ENCODE measurements around the gene CDS2.
"Not testable (repeated sequence)": the region's sequence is repeated elsewhere in the genome, so short reads cannot be mapped to it uniquely, and the experiment has no call there.

Gene CDS2

GRCh38 chr20:5099909-5100308 lies 26.9 kb upstream of the CDS2 start:
- H3K4me1 ChIP-seq (ENCODE audit: control extremely low read depth in 1 of 4, control insufficient read depth in 4 of 4, insufficient read depth in 4 of 4, low read length in 3 of 4); POLR2A ChIA-PET; H3K27me3 ChIP-seq (replicated peaks in 2 of 5; ENCODE audit: control insufficient read depth in 4 of 5, insufficient read depth in 5 of 5, low read length in 4 of 5); DNase-seq; H3K9me3 ChIP-seq (ENCODE audit: control extremely low read depth in 1 of 5, control insufficient read depth in 4 of 5, insufficient read depth in 2 of 5, low read depth in 1 of 5, low read length in 4 of 5); H3K4me3 ChIP-seq (ENCODE audit: control insufficient read depth in 1 of 7, extremely low read depth in 1 of 7, insufficient read depth in 4 of 7, low read depth in 2 of 7, low read length in 6 of 7); H3K27ac ChIP-seq (ENCODE audit: insufficient read depth in 1 of 2, low read depth in 1 of 2, low read length in 2 of 2, poor library complexity in 1 of 2, severe bottlenecking in 2 of 2): not testable (repeated sequence)
- 100% methylated on average over 3 of the region's 3 CpGs for WGBS (ENCODE audit: insufficient coverage)
- H3K36me3 ChIP-seq (ENCODE audit: control insufficient read depth in 4 of 4, insufficient read depth in 4 of 4, low read length in 3 of 4): peaks cover 32 to 54% (median 41%) of the 10 kb centered on the region in 4 experiments
- CTCF ChIA-PET: interaction anchor here (0.8 to 3.8 kb wide), 15 partner anchors 9 to 360 kb away, joined by 3 to 16 read pairs (median 6); no protein-coding TSS in a partner anchor

GRCh38 chr20:5100684-5101347 lies 26.0 kb upstream of the CDS2 start:
- POLR2A ChIA-PET: no interaction called here
- Histone ChIP-seq H3K27ac (ENCODE audit: insufficient read depth in 1 of 2, low read depth in 1 of 2, low read length in 2 of 2, poor library complexity in 1 of 2, severe bottlenecking in 2 of 2) (peak overlapping the region in 1 of 2 experiments; percentile 6), H3K27me3 (replicated peaks in 2 of 5; ENCODE audit: control insufficient read depth in 4 of 5, insufficient read depth in 5 of 5, low read length in 4 of 5) (no peaks in the 10 kb centered on the region), H3K9me3 (ENCODE audit: control extremely low read depth in 1 of 5, control insufficient read depth in 4 of 5, insufficient read depth in 2 of 5, low read depth in 1 of 5, low read length in 4 of 5) (no peaks in the 10 kb centered on the region), H3K4me3 (ENCODE audit: control insufficient read depth in 1 of 7, extremely low read depth in 1 of 7, insufficient read depth in 4 of 7, low read depth in 2 of 7, low read length in 6 of 7) (no peak overlapping the region), H3K4me1 (ENCODE audit: control extremely low read depth in 1 of 4, control insufficient read depth in 4 of 4, insufficient read depth in 4 of 4, low read length in 3 of 4) (no peaks in the 10 kb centered on the region), H3K36me3 (ENCODE audit: control insufficient read depth in 4 of 4, insufficient read depth in 4 of 4, low read length in 3 of 4) (peaks cover 32 to 62% (median 48%) of the 10 kb centered on the region in 4 experiments)
- DNase-seq: peak; percentile 65 to 76 (median 68)
- CTCF ChIA-PET: interaction anchor here (0.7 to 3.8 kb wide), 30 partner anchors 10 to 376 kb away, joined by 3 to 16 read pairs (median 5); partner anchors contain the start of gene CDS2
- WGBS (ENCODE audit: insufficient coverage): 23% methylated on average over 5 of the region's 9 CpGs

DNA sequence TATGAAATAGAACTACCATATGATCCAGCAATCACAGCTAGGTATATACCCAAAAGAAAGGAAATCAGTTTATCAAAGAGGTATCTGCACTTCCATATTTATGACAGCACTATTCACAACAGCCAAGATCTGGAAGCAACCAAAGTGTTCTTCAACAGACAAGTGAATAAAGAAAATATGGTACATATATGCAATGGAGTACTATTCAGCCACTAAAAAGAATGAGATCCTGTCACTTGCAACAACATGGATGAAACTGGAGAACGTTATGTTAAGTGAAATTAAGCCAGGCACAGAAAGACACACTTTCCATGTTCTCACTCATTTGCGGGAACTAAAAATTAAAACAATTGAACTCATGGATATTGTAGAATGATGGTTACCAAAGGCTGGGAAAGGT lies 22.3 kb upstream of the CDS2 start:
- H3K9me3 ChIP-seq (ENCODE audit: control extremely low read depth in 1 of 5, control insufficient read depth in 4 of 5, insufficient read depth in 2 of 5, low read depth in 1 of 5, low read length in 4 of 5): no peaks in the 10 kb centered on the region
- H3K4me1 ChIP-seq (ENCODE audit: control extremely low read depth in 1 of 4, control insufficient read depth in 4 of 4, insufficient read depth in 4 of 4, low read length in 3 of 4): no peaks in the 10 kb centered on the region
- DNase-seq: no peak
- ChIA-PET CTCF (interaction anchor here (1.1 kb wide), 1 partner anchor 20 kb away, joined by 3 read pairs; no protein-coding TSS in a partner anchor), POLR2A (interaction anchor here (0.5 kb wide), 1 partner anchor 70 kb away, joined by 3 read pairs; no protein-coding TSS in a partner anchor)
- no peak overlapping the region for H3K4me3 ChIP-seq (ENCODE audit: control insufficient read depth in 1 of 7, extremely low read depth in 1 of 7, insufficient read depth in 4 of 7, low read depth in 2 of 7, low read length in 6 of 7)
- H3K36me3 ChIP-seq (ENCODE audit: control insufficient read depth in 4 of 4, insufficient read depth in 4 of 4, low read length in 3 of 4): peaks cover 21 to 70% (median 45%) of the 10 kb centered on the region in 4 experiments
- no peaks in the 10 kb centered on the region for H3K27me3 ChIP-seq (replicated peaks in 2 of 5; ENCODE audit: control insufficient read depth in 4 of 5, insufficient read depth in 5 of 5, low read length in 4 of 5)
- no CpG with 5 or more reads among the region's 2 CpGs for WGBS (ENCODE audit: insufficient coverage)
- H3K27ac ChIP-seq (ENCODE audit: insufficient read depth in 1 of 2, low read depth in 1 of 2, low read length in 2 of 2, poor library complexity in 1 of 2, severe bottlenecking in 2 of 2): no peak overlapping the region

DNA sequence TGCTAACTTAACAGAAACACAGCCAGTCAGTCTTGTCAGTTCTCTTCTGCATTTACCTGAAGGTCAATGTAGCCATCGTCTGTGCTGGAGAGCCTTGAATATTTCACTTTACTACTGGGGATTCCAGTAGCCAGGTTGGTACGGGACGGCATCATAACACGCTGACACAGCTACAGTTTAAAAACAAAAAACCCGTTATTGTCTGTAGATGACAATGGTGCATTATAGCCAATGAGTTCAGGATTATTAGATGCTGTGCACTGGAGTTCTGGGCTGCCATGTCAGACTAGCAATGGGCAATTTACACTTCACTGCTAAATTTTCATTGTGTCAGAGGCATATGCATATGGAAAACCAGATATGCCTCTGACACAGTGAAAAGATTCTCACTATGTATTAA lies 17.5 kb upstream of the CDS2 start:
- H3K27ac ChIP-seq (ENCODE audit: insufficient read depth in 1 of 2, low read depth in 1 of 2, low read length in 2 of 2, poor library complexity in 1 of 2, severe bottlenecking in 2 of 2): no peak overlapping the region
- DNase-seq: no peak
- peaks cover 8 to 20% (median 12%) of the 10 kb centered on the region in 4 experiments for H3K4me1 ChIP-seq (ENCODE audit: control extremely low read depth in 1 of 4, control insufficient read depth in 4 of 4, insufficient read depth in 4 of 4, low read length in 3 of 4)
- ChIA-PET POLR2A (no interaction called here), CTCF (no interaction called here)
- H3K9me3 ChIP-seq (ENCODE audit: control extremely low read depth in 1 of 5, control insufficient read depth in 4 of 5, insufficient read depth in 2 of 5, low read depth in 1 of 5, low read length in 4 of 5): no peaks in the 10 kb centered on the region
- H3K4me3 ChIP-seq (ENCODE audit: control insufficient read depth in 1 of 7, extremely low read depth in 1 of 7, insufficient read depth in 4 of 7, low read depth in 2 of 7, low read length in 6 of 7): no peak overlapping the region
- peaks cover 8 to 58% (median 36%) of the 10 kb centered on the region in 4 experiments for H3K36me3 ChIP-seq (ENCODE audit: control insufficient read depth in 4 of 4, insufficient read depth in 4 of 4, low read length in 3 of 4)
- no peaks in the 10 kb centered on the region for H3K27me3 ChIP-seq (replicated peaks in 2 of 5; ENCODE audit: control insufficient read depth in 4 of 5, insufficient read depth in 5 of 5, low read length in 4 of 5)
- 100% methylated on average over 1 of the region's 5 CpGs for WGBS (ENCODE audit: insufficient coverage)

- Histone ChIP-seq H3K36me3 (ENCODE audit: control insufficient read depth in 4 of 4, insufficient read depth in 4 of 4, low read length in 3 of 4) (peaks cover 4 to 63% (median 30%) of the 10 kb centered on the region in 4 experiments), H3K27ac (ENCODE audit: insufficient read depth in 1 of 2, low read depth in 1 of 2, low read length in 2 of 2, poor library complexity in 1 of 2, severe bottlenecking in 2 of 2) (peak overlapping the region; percentile 88 to 95), H3K9me3 (ENCODE audit: control extremely low read depth in 1 of 5, control insufficient read depth in 4 of 5, insufficient read depth in 2 of 5, low read depth in 1 of 5, low read length in 4 of 5) (no peaks in the 10 kb centered on the region), H3K27me3 (replicated peaks in 2 of 5; ENCODE audit: control insufficient read depth in 4 of 5, insufficient read depth in 5 of 5, low read length in 4 of 5) (no peaks in the 10 kb centered on the region), H3K4me3 (ENCODE audit: control insufficient read depth in 1 of 7, extremely low read depth in 1 of 7, insufficient read depth in 4 of 7, low read depth in 2 of 7, low read length in 6 of 7) (peak overlapping the region; percentile 70 to 100 (median 95)), H3K4me1 (ENCODE audit: control extremely low read depth in 1 of 4, control insufficient read depth in 4 of 4, insufficient read depth in 4 of 4, low read length in 3 of 4) (peaks cover 17 to 52% (median 28%) of the 10 kb centered on the region in 4 experiments)
- WGBS (ENCODE audit: insufficient coverage): 40% methylated on average over 2 of the region's 3 CpGs
- DNase-seq: no peak
- ChIA-PET POLR2A (no interaction called here), CTCF (interaction anchor here (2.0 kb wide), 1 partner anchor 69 kb away, joined by 9 read pairs; no protein-coding TSS in a partner anchor)
Measured at GRCh38 chr20:5113615-5113986, 13.2 kb upstream of the CDS2 start.

DNA sequence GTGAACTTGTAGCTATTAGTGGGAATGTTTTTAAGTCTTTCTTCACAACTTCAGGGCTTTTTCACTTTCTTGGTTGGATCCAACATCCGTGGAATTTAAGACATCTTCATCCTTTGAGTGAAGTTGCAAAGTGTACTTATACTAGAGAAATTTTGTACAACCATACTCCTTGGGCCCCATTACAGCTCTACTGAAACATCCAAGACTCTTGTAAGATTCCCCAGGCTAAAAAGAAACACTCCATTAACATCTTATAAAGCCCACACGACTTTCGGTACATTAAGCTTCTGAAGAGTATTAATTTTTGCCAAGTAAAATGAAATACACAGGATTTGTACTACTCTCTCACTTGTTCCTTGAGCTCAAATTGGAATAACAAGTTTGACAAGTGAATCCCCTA lies 12.4 kb upstream of the CDS2 start:
- H3K9me3 ChIP-seq (ENCODE audit: control extremely low read depth in 1 of 5, control insufficient read depth in 4 of 5, insufficient read depth in 2 of 5, low read depth in 1 of 5, low read length in 4 of 5): no peaks in the 10 kb centered on the region
- peaks cover 25 to 52% (median 34%) of the 10 kb centered on the region in 4 experiments for H3K4me1 ChIP-seq (ENCODE audit: control extremely low read depth in 1 of 4, control insufficient read depth in 4 of 4, insufficient read depth in 4 of 4, low read length in 3 of 4)
- peaks cover 4 to 56% (median 25%) of the 10 kb centered on the region in 4 experiments for H3K36me3 ChIP-seq (ENCODE audit: control insufficient read depth in 4 of 4, insufficient read depth in 4 of 4, low read length in 3 of 4)
- DNase-seq: no peak
- H3K27me3 ChIP-seq (replicated peaks in 2 of 5; ENCODE audit: control insufficient read depth in 4 of 5, insufficient read depth in 5 of 5, low read length in 4 of 5): no peaks in the 10 kb centered on the region
- no peak overlapping the region for H3K4me3 ChIP-seq (ENCODE audit: control insufficient read depth in 1 of 7, extremely low read depth in 1 of 7, insufficient read depth in 4 of 7, low read depth in 2 of 7, low read length in 6 of 7)
- no CpG with 5 or more reads among the region's 3 CpGs for WGBS (ENCODE audit: insufficient coverage)
- ChIA-PET POLR2A (no interaction called here), CTCF (interaction anchor here (1.4 to 2.0 kb wide), 3 partner anchors 68 to 109 kb away, joined by 5 to 9 read pairs (median 6); no protein-coding TSS in a partner anchor)
- H3K27ac ChIP-seq (ENCODE audit: insufficient read depth in 1 of 2, low read depth in 1 of 2, low read length in 2 of 2, poor library complexity in 1 of 2, severe bottlenecking in 2 of 2): peak overlapping the region; percentile 22 to 95

DNA sequence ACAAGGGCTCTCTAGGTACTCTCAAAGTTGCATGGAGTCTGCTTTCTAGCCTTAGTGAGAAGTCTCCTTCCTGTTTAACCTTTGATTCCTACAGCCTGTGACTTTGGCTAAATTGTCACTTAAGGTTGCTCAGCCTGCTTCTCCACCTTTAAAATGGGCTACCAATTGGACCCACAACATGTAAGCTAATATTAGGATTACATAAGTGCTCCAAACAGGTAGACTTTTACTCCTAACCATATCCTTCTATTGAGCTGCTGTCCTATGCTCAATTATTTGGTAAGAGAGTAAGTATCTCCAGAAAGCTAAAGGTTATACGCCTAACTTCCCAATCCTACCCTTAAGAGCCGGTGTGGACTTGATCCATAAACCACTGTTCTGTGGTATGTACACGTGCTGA lies 9.9 kb upstream of the CDS2 start:
- WGBS (ENCODE audit: insufficient coverage): 94% methylated on average over 3 of the region's 3 CpGs
- peaks cover 4 to 46% (median 16%) of the 10 kb centered on the region in 4 experiments for H3K36me3 ChIP-seq (ENCODE audit: control insufficient read depth in 4 of 4, insufficient read depth in 4 of 4, low read length in 3 of 4)
- H3K9me3 ChIP-seq (ENCODE audit: control extremely low read depth in 1 of 5, control insufficient read depth in 4 of 5, insufficient read depth in 2 of 5, low read depth in 1 of 5, low read length in 4 of 5): no peaks in the 10 kb centered on the region
- H3K27me3 ChIP-seq (replicated peaks in 2 of 5; ENCODE audit: control insufficient read depth in 4 of 5, insufficient read depth in 5 of 5, low read length in 4 of 5): no peaks in the 10 kb centered on the region
- peak overlapping the region in 1 of 2 experiments; percentile 81 for H3K27ac ChIP-seq (ENCODE audit: insufficient read depth in 1 of 2, low read depth in 1 of 2, low read length in 2 of 2, poor library complexity in 1 of 2, severe bottlenecking in 2 of 2)
- ChIA-PET CTCF (interaction anchor here (0.9 to 1.5 kb wide), 3 partner anchors 9 to 60 kb away, joined by 3 read pairs; no protein-coding TSS in a partner anchor), POLR2A (no interaction called here)
- peak overlapping the region in 1 of 7 experiments; percentile 99 for H3K4me3 ChIP-seq (ENCODE audit: control insufficient read depth in 1 of 7, extremely low read depth in 1 of 7, insufficient read depth in 4 of 7, low read depth in 2 of 7, low read length in 6 of 7)
- no peak for DNase-seq
- H3K4me1 ChIP-seq (ENCODE audit: control extremely low read depth in 1 of 4, control insufficient read depth in 4 of 4, insufficient read depth in 4 of 4, low read length in 3 of 4): peaks cover 25 to 61% (median 40%) of the 10 kb centered on the region in 4 experiments
